Tibial nerve (tissue), 4 donors: ENCODE measurements around the gene C2CD5.

Experiments
- EP300 ChIP-seq, 2 donors: sonication (generic); formaldehyde crosslinking; IDR thresholded peaks; one replicate each; pipeline ENCODE4 v1.6.1; 2017; ENCODE audit warnings: antibody characterized with exemption in 2 of 2, mild to moderate bottlenecking in 1 of 2
- POLR2A ChIP-seq, 2 donors: fragments of 450-650 bp; IDR thresholded peaks; one replicate each; pipeline ENCODE4 v1.6.1; 2017; ENCODE audit warnings: antibody characterized with exemption in 2 of 2, mild to moderate bottlenecking in 2 of 2, moderate library complexity in 2 of 2
- TF ChIP-seq, protein P1 (sequence below), 5 experiments: fragments of 200-600 bp in 3 of 5; fragments of 450-650 bp in 2 of 5; sonication (generic) in 3 of 5; IDR thresholded peaks; one replicate each; pipeline ENCODE4 v1.5.1; 2016 to 2019; ENCODE audit warnings: antibody characterized with exemption in 5 of 5, mild to moderate bottlenecking in 3 of 5, moderate library complexity in 2 of 5

DNA sequence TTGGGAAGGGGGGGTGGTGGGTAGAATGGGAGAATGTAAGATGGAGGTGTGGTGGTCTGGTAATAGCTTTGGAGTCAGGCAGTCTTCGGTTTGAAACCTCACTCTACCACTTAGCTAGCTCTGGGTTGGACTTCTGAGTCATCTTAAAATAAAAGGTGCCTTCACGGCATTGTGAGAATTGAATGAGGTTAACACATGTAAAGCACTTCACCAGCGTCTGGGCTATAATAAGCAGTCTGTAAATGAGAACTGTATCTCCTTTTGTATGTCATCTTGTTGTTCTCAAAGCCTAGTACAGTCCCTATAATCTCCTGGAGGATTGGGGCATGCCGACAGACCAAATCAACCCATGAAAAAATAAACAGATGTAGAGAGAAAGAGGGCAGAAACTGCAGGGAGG is 11.2 kb downstream of the C2CD5 start:
- TF ChIP-seq, protein P1, sequence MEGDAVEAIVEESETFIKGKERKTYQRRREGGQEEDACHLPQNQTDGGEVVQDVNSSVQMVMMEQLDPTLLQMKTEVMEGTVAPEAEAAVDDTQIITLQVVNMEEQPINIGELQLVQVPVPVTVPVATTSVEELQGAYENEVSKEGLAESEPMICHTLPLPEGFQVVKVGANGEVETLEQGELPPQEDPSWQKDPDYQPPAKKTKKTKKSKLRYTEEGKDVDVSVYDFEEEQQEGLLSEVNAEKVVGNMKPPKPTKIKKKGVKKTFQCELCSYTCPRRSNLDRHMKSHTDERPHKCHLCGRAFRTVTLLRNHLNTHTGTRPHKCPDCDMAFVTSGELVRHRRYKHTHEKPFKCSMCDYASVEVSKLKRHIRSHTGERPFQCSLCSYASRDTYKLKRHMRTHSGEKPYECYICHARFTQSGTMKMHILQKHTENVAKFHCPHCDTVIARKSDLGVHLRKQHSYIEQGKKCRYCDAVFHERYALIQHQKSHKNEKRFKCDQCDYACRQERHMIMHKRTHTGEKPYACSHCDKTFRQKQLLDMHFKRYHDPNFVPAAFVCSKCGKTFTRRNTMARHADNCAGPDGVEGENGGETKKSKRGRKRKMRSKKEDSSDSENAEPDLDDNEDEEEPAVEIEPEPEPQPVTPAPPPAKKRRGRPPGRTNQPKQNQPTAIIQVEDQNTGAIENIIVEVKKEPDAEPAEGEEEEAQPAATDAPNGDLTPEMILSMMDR (IDR thresholded peaks at IDR 0.05), result no peak
- TF ChIP-seq EP300 (IDR thresholded peaks at IDR 0.05), result no peak
- TF ChIP-seq POLR2A (IDR thresholded peaks at IDR 0.05), result no peak
